ENCODE results near the gene PLEKHA1.

The PLEKHA1 gene

DNA sequence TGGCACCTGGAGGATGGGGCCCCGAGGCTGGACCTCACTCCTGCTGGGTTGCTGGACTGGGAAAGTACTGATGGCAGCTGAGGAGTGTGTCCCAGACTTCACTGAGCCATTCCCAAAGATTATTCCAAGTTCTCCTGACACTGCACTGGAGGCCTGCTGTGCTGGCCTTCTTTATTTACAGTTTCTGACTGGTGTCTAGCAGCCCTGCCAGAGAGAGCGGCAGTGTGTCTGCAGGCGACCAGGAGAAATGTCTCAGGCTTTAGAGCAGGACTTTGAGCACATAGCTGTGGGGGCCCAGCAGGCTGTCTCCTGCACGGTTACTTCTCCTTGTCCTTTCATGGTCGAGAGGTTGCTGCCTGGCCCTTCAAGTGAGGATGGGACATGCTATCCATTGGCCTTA is 102.9 kb downstream of the PLEKHA1 start:
- H3K27ac ChIP-seq (ENCODE audit: low read length, poor library complexity, severe bottlenecking), result no peak overlapping the region
- H2BK120ac ChIP-seq (ENCODE audit: low read depth, low read length), result peak overlapping the region; percentile 11
- no peak overlapping the region for H3K23ac ChIP-seq (ENCODE audit: low read length in 2 of 2)
- peaks cover 5 to 51% of the 10 kb centered on the region in 2 experiments for H3K36me3 ChIP-seq (ENCODE audit: control insufficient read depth in 1 of 2, insufficient read depth in 2 of 2, low read depth in 1 of 2, low read length in 2 of 2)
- H2AFZ ChIP-seq (ENCODE audit: low read depth, low read length), result no peak overlapping the region
- peak overlapping the region in 1 of 2 experiments; percentile 40 for H3K4ac ChIP-seq (ENCODE audit: low read depth in 1 of 2, low read length in 2 of 2)
- no peak overlapping the region for H3K9ac ChIP-seq (ENCODE audit: low read length)
- peak overlapping the region; percentile 44 for H2BK15ac ChIP-seq (ENCODE audit: low read depth, poor library complexity, severe bottlenecking)
- H4K8ac ChIP-seq (ENCODE audit: low read length), result no peak overlapping the region
- no peak overlapping the region for H3K4me2 ChIP-seq (ENCODE audit: low read length, poor library complexity, severe bottlenecking)
- DNase-seq, result no peak
- H2AK5ac ChIP-seq (ENCODE audit: low read length, severe bottlenecking), result no peak overlapping the region
- peaks cover 23% of the 10 kb centered on the region for H3K4me1 ChIP-seq (ENCODE audit: control insufficient read depth, insufficient read depth, low read depth, low read length)
- H2BK5ac ChIP-seq (ENCODE audit: low read depth, low read length, poor library complexity, severe bottlenecking), result no peak overlapping the region
- H3K4me3 ChIP-seq (ENCODE audit: insufficient read depth in 1 of 2, low read depth in 1 of 2, low read length in 2 of 2), result no peak overlapping the region
- no peaks in the 10 kb centered on the region for H3K27me3 ChIP-seq (ENCODE audit: control insufficient read depth in 1 of 2, insufficient read depth in 1 of 2, low read length in 2 of 2)
- WGBS, result 56% methylated on average over 5 of the region's 5 CpGs
- H4K91ac ChIP-seq (ENCODE audit: low read length), result peak overlapping the region; percentile 7
- H3K9me3 ChIP-seq (ENCODE audit: control insufficient read depth, low read length), result no peaks in the 10 kb centered on the region
- peak overlapping the region in 1 of 2 experiments; percentile 68 for H3K18ac ChIP-seq (ENCODE audit: low read depth in 1 of 2, low read length in 2 of 2)
- peak overlapping the region in 1 of 2 experiments; percentile 61 for H3K14ac ChIP-seq (ENCODE audit: low read length in 2 of 2)
- H2BK12ac ChIP-seq (ENCODE audit: low read length in 2 of 2), result peak overlapping the region; percentile 38 to 76
- peaks cover 21% of the 10 kb centered on the region for H3K79me1 ChIP-seq (replicated peaks; ENCODE audit: low read length, poor library complexity, severe bottlenecking)

DNA sequence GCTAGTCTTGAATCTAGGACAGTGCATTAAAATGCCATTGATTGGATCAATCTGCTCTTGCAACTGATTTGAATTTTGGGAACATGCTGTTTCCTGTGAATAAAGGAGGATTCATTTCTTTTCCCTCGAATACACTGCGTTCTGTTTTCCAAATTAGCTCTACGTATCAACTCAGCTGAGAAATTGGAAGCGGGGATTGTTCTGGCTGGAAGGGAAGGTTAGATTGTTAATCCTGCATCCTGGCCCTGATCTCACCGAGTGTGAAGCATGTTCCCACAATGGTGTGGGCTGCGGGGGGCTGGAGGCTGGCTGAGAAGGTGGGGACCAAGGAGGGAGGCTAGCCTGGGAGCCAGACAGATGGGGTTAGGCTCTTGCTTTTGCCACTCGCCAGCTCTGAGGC is 104.5 kb downstream of the PLEKHA1 start:
- no peaks in the 10 kb centered on the region for H3K9me3 ChIP-seq (ENCODE audit: control insufficient read depth, low read length)
- no peak for DNase-seq
- no peak overlapping the region for H4K91ac ChIP-seq (ENCODE audit: low read length)
- H2AK5ac ChIP-seq (ENCODE audit: low read length, severe bottlenecking), result no peak overlapping the region
- peak overlapping the region in 1 of 2 experiments; percentile 54 for H2BK12ac ChIP-seq (ENCODE audit: low read length in 2 of 2)
- WGBS, result 94% methylated on average over 7 of the region's 7 CpGs
- no peak overlapping the region for H3K4me2 ChIP-seq (ENCODE audit: low read length, poor library complexity, severe bottlenecking)
- H3K4ac ChIP-seq (ENCODE audit: low read depth in 1 of 2, low read length in 2 of 2), result no peak overlapping the region
- no peak overlapping the region for H3K18ac ChIP-seq (ENCODE audit: low read depth in 1 of 2, low read length in 2 of 2)
- peaks cover 19% of the 10 kb centered on the region for H3K79me1 ChIP-seq (replicated peaks; ENCODE audit: low read length, poor library complexity, severe bottlenecking)
- no peak overlapping the region for H3K4me3 ChIP-seq (ENCODE audit: insufficient read depth in 1 of 2, low read depth in 1 of 2, low read length in 2 of 2)
- H2BK5ac ChIP-seq (ENCODE audit: low read depth, low read length, poor library complexity, severe bottlenecking), result no peak overlapping the region
- no peak overlapping the region for H3K14ac ChIP-seq (ENCODE audit: low read length in 2 of 2)
- no peak overlapping the region for H4K8ac ChIP-seq (ENCODE audit: low read length)
- peaks cover 23% of the 10 kb centered on the region for H3K4me1 ChIP-seq (ENCODE audit: control insufficient read depth, insufficient read depth, low read depth, low read length)
- peaks cover 5 to 54% of the 10 kb centered on the region in 2 experiments for H3K36me3 ChIP-seq (ENCODE audit: control insufficient read depth in 1 of 2, insufficient read depth in 2 of 2, low read depth in 1 of 2, low read length in 2 of 2)
- no peak overlapping the region for H3K27ac ChIP-seq (ENCODE audit: low read length, poor library complexity, severe bottlenecking)
- H3K27me3 ChIP-seq (ENCODE audit: control insufficient read depth in 1 of 2, insufficient read depth in 1 of 2, low read length in 2 of 2), result no peaks in the 10 kb centered on the region
- no peak overlapping the region for H2BK120ac ChIP-seq (ENCODE audit: low read depth, low read length)
- no peak overlapping the region for H2AFZ ChIP-seq (ENCODE audit: low read depth, low read length)
- no peak overlapping the region for H2BK15ac ChIP-seq (ENCODE audit: low read depth, poor library complexity, severe bottlenecking)
- no peak overlapping the region for H3K23ac ChIP-seq (ENCODE audit: low read length in 2 of 2)
- H3K9ac ChIP-seq (ENCODE audit: low read length), result no peak overlapping the region

GRCh38 chr10:122480146-122480833 is 105.8 kb downstream of the PLEKHA1 start:
- Histone ChIP-seq H3K9me3 (ENCODE audit: control insufficient read depth, low read length) (no peaks in the 10 kb centered on the region), H3K4ac (ENCODE audit: low read depth in 1 of 2, low read length in 2 of 2) (no peak overlapping the region), H3K36me3 (ENCODE audit: control insufficient read depth in 1 of 2, insufficient read depth in 2 of 2, low read depth in 1 of 2, low read length in 2 of 2) (peaks cover 5 to 67% of the 10 kb centered on the region in 2 experiments), H2BK12ac (ENCODE audit: low read length in 2 of 2) (peak overlapping the region; percentile 31 to 37), H4K8ac (ENCODE audit: low read length) (no peak overlapping the region), H3K27ac (ENCODE audit: low read length, poor library complexity, severe bottlenecking) (no peak overlapping the region), H3K9ac (ENCODE audit: low read length) (no peak overlapping the region), H3K14ac (ENCODE audit: low read length in 2 of 2) (no peak overlapping the region), H3K27me3 (ENCODE audit: control insufficient read depth in 1 of 2, insufficient read depth in 1 of 2, low read length in 2 of 2) (no peaks in the 10 kb centered on the region), H2BK120ac (ENCODE audit: low read depth, low read length) (no peak overlapping the region), H2BK5ac (ENCODE audit: low read depth, low read length, poor library complexity, severe bottlenecking) (no peak overlapping the region), H3K79me1 (replicated peaks; ENCODE audit: low read length, poor library complexity, severe bottlenecking) (peaks cover 15% of the 10 kb centered on the region), H3K18ac (ENCODE audit: low read depth in 1 of 2, low read length in 2 of 2) (peak overlapping the region in 1 of 2 experiments; percentile 62), H3K4me1 (ENCODE audit: control insufficient read depth, insufficient read depth, low read depth, low read length) (peaks cover 15% of the 10 kb centered on the region), H2BK15ac (ENCODE audit: low read depth, poor library complexity, severe bottlenecking) (no peak overlapping the region), H2AK5ac (ENCODE audit: low read length, severe bottlenecking) (no peak overlapping the region), H2AFZ (ENCODE audit: low read depth, low read length) (no peak overlapping the region), H3K4me3 (ENCODE audit: insufficient read depth in 1 of 2, low read depth in 1 of 2, low read length in 2 of 2) (no peak overlapping the region), H4K91ac (ENCODE audit: low read length) (peak overlapping the region; percentile 59), H3K23ac (ENCODE audit: low read length in 2 of 2) (no peak overlapping the region), H3K4me2 (ENCODE audit: low read length, poor library complexity, severe bottlenecking) (no peak overlapping the region)
- WGBS, result 92% methylated on average over 10 of the region's 10 CpGs
- no peak for DNase-seq

- no peak overlapping the region for H3K23ac ChIP-seq (ENCODE audit: low read length in 2 of 2)
- peak overlapping the region in 1 of 2 experiments; percentile 4 for H2BK12ac ChIP-seq (ENCODE audit: low read length in 2 of 2)
- no peak overlapping the region for H4K91ac ChIP-seq (ENCODE audit: low read length)
- H3K4ac ChIP-seq (ENCODE audit: low read depth in 1 of 2, low read length in 2 of 2), result no peak overlapping the region
- no peak overlapping the region for H3K9ac ChIP-seq (ENCODE audit: low read length)
- H3K4me1 ChIP-seq (ENCODE audit: control insufficient read depth, insufficient read depth, low read depth, low read length), result peaks cover 5% of the 10 kb centered on the region
- H2BK120ac ChIP-seq (ENCODE audit: low read depth, low read length), result no peak overlapping the region
- WGBS, result 93% methylated on average over 5 of the region's 6 CpGs
- no peak overlapping the region for H3K4me3 ChIP-seq (ENCODE audit: insufficient read depth in 1 of 2, low read depth in 1 of 2, low read length in 2 of 2)
- no peak overlapping the region for H3K27ac ChIP-seq (ENCODE audit: low read length, poor library complexity, severe bottlenecking)
- H3K27me3 ChIP-seq (ENCODE audit: control insufficient read depth in 1 of 2, insufficient read depth in 1 of 2, low read length in 2 of 2), result peaks cover 0 to under 1% of the 10 kb centered on the region in 2 experiments
- H2AFZ ChIP-seq (ENCODE audit: low read depth, low read length), result no peak overlapping the region
- H3K4me2 ChIP-seq (ENCODE audit: low read length, poor library complexity, severe bottlenecking), result no peak overlapping the region
- no peak for DNase-seq
- H2AK5ac ChIP-seq (ENCODE audit: low read length, severe bottlenecking), result no peak overlapping the region
- no peaks in the 10 kb centered on the region for H3K9me3 ChIP-seq (ENCODE audit: control insufficient read depth, low read length)
- H2BK15ac ChIP-seq (ENCODE audit: low read depth, poor library complexity, severe bottlenecking), result no peak overlapping the region
- H3K79me1 ChIP-seq (replicated peaks; ENCODE audit: low read length, poor library complexity, severe bottlenecking), result peaks cover 15% of the 10 kb centered on the region
- no peak overlapping the region for H2BK5ac ChIP-seq (ENCODE audit: low read depth, low read length, poor library complexity, severe bottlenecking)
- peaks cover 4 to 75% of the 10 kb centered on the region in 2 experiments for H3K36me3 ChIP-seq (ENCODE audit: control insufficient read depth in 1 of 2, insufficient read depth in 2 of 2, low read depth in 1 of 2, low read length in 2 of 2)
- no peak overlapping the region for H4K8ac ChIP-seq (ENCODE audit: low read length)
- H3K18ac ChIP-seq (ENCODE audit: low read depth in 1 of 2, low read length in 2 of 2), result no peak overlapping the region
- no peak overlapping the region for H3K14ac ChIP-seq (ENCODE audit: low read length in 2 of 2)
Observed at GRCh38 chr10:122481296-122482056, 107.0 kb downstream of the PLEKHA1 start.

Data from mesenchymal stem cell (in vitro differentiated cells and primary cell).